AG09319 (cell line): ENCODE measurements around the gene NEB.

Experiments used
- DNase-seq: peaks from one replicate; pipeline ENCODE4 v3.0.0-alpha.2; 2010; ENCODE audit warnings: low read depth; ENCODE audit errors: extremely low read depth
- CTCF ChIP-seq: IDR thresholded peaks from 2 replicates; pipeline ENCODE4 v1.5.1; 2011; ENCODE audit warnings: low read depth, mild to moderate bottlenecking, inconsistent platforms, low read length, moderate library complexity

The NEB gene

GRCh38 chr2:151658081-151658480 is 76.2 kb downstream of the NEB start:
- no peak for TF ChIP-seq CTCF
- no peak for DNase-seq

GRCh38 chr2:151657667-151658076 is 76.6 kb downstream of the NEB start:
- DNase-seq = no peak
- TF ChIP-seq CTCF = no peak

- DNase-seq = no peak
- no peak for TF ChIP-seq CTCF
Measured at GRCh38 chr2:151655663-151656398, 78.4 kb downstream of the NEB start.

GRCh38 chr2:151654891-151655290 is 79.4 kb downstream of the NEB start:
- no peak for TF ChIP-seq CTCF
- no peak for DNase-seq

DNA sequence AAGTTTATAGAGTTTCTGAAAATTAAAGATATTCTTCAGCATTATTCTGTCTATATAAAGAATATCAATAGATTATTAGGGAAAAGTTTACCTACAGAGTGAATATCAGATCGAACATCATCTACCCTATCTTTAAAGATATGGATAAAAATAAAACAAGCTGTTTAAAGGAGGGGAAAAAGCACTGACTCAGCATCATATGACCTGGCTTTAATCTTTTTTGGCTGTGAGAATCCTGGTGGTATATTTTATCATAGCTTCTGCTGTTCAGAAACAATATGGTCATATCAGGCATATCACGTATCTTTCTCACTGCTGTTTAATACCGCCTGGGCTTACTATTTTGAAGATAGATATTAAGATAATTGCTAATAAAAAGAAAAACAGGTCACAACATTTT is 80.2 kb downstream of the NEB start:
- TF ChIP-seq CTCF = no peak

DNA sequence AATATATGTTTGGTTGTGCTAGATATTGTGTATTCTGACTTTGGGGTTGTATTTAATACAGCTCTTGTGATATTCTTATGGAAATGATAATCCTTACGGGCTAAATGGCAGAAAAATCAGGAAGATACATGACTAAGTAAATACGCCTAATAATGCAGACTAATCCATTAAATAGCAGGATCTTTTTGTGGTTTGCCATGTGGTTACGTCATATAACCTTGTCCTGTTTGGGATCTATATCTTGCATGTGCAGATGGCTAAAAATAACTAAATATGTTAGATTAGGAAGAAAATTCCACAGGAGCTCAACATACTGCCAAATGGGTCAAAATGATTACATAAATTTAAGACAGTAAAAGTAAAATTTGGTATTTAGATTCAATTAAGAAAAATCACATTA is 83.0 kb downstream of the NEB start:
- DNase-seq = no peak
- TF ChIP-seq CTCF = no peak

More for the DNA sequence above, 80.2 kb downstream of the NEB start:
- no peak for DNase-seq

- DNase-seq = no peak
- TF ChIP-seq CTCF = no peak
Measured at GRCh38 chr2:151650456-151650855, 83.8 kb downstream of the NEB start.
